Loucy (cell line): Measurements from ENCODE around the gene RASAL1.

Experiments
- EZH2phosphoT487 ChIP-seq: fragments of 200-600 bp; IDR thresholded peaks from 2 replicates; pipeline ENCODE4 v1.6.1; 2018; ENCODE audit warnings: antibody characterized with exemption, mild to moderate bottlenecking, moderate library complexity, borderline replicate concordance
- TF ChIP-seq, protein P1 (sequence below): fragments of 200-600 bp; sonication (generic); conservative IDR thresholded peaks from 2 replicates; pipeline ENCODE4 v1.5.1; 2014; ENCODE audit warnings: mild to moderate bottlenecking, antibody characterized with exemption, low read length

DNA sequence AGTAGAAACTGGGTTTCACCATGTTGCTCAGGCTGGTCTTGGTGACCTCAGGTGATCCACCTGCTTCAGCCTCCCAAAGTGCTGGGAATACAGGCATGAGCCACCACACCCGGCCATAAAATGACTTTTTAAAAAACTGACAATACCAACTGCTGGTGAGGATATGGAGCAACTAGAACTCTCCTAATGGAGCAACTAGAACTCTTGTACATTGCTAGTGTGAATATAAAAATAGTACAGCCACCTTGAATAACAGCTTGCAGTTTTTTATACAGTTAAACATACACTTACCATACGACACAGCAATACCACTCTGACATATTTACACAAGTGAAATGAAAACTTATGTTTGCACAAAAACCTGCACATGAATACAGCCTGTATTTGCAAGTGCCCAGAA is 11.4 kb upstream of the RASAL1 start:
- TF ChIP-seq, protein P1, sequence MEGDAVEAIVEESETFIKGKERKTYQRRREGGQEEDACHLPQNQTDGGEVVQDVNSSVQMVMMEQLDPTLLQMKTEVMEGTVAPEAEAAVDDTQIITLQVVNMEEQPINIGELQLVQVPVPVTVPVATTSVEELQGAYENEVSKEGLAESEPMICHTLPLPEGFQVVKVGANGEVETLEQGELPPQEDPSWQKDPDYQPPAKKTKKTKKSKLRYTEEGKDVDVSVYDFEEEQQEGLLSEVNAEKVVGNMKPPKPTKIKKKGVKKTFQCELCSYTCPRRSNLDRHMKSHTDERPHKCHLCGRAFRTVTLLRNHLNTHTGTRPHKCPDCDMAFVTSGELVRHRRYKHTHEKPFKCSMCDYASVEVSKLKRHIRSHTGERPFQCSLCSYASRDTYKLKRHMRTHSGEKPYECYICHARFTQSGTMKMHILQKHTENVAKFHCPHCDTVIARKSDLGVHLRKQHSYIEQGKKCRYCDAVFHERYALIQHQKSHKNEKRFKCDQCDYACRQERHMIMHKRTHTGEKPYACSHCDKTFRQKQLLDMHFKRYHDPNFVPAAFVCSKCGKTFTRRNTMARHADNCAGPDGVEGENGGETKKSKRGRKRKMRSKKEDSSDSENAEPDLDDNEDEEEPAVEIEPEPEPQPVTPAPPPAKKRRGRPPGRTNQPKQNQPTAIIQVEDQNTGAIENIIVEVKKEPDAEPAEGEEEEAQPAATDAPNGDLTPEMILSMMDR, result no peak
- TF ChIP-seq EZH2phosphoT487, result no peak
